ENCODE data around the gene TRPC1.
"Not testable (repeated sequence)": the region's sequence is repeated elsewhere in the genome, so short reads cannot be mapped to it uniquely, and the experiment has no call there.

TRPC1 gene

GRCh38 chr3:142723968-142724681 lies at the start of gene TRPC1:
TRPC1 (plus strand) TSS chr3:142724034; CDS start chr3:142724560, 526 bp downstream.
- peak; percentile 79 for DNase-seq

- DNase-seq = no peak
These were observed 47.7 kb upstream of the TRPC1 start for GRCh38 chr3:142676151-142676550.

GRCh38 chr3:142680710-142681109 lies 43.1 kb upstream of the TRPC1 start:
- DNase-seq = no peak

DNA sequence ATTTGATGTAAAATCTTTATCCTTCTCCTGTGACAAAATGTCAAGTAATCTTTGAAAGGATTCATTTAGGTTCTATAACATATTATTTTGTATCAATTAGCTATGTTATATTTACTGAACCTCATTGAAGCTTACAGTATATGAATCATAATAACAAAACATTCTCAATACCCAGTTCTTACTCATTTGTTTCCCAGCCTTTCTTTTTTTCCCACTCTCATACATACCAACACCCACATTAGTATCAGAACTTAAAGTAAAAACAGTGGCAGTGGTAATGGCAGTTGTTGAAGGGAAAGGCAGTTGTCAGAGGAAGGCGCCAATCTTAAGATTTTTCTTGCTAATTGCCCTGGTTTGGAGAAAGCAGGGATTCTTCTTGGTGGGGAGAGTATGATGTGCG lies 33.2 kb upstream of the TRPC1 start:
- DNase-seq = no peak

DNA sequence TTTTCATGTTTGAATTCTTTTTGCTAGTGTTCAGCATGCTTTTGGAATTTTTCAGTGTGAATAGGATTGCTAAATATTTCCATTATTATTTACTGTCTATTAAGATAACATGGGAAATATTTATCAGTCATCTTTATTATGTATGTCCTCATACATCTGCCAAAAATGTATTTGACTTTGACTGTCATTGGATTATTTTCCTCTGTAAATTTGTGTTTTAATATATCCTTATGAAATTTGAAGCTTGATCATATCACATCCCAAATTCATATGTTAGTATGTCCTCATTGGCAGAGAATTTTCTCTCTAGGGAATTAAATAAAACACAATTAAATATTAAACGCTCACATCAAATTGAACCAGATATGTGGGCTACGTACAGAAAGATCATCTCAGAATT lies 32.3 kb upstream of the TRPC1 start:
- DNase-seq = no peak

DNA sequence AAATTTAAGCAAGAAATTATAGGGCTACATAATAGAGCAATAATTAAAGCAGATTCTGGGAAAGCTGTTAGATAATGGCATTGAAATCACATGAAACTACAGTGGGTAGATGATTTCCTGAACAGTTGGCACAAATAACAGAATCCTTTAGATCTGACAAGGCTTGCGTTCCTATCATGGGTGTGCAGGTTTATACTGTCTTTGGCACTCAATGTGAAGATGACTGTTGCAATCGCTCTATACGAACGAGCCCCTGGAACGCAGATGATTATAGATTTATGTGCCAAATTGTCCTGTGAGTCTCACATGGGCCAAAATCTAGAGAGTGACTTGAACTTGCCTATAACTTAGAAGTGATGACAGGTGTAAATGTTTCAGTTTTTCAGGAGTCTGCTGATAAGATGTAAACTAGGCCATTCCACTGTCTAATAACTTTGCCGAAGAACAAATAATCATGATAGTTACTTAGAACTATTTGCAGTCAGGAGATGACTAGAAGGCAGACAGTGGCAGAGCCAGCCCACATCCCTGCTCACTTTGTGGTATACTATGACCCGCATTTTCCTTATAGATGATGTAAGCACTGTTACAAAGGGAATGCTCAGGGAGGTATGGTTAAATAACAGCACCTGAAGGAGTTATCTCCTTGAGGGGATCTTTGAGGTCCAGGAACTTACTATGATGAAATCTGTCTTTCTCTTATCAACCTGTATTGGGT lies 30.5 kb upstream of the TRPC1 start:
- no peak for DNase-seq

- no peak for DNase-seq
These were observed 29.6 kb upstream of the TRPC1 start for GRCh38 chr3:142694225-142694624.

- DNase-seq = no peak
These were observed 18.6 kb upstream of the TRPC1 start for GRCh38 chr3:142705198-142705597.

DNA sequence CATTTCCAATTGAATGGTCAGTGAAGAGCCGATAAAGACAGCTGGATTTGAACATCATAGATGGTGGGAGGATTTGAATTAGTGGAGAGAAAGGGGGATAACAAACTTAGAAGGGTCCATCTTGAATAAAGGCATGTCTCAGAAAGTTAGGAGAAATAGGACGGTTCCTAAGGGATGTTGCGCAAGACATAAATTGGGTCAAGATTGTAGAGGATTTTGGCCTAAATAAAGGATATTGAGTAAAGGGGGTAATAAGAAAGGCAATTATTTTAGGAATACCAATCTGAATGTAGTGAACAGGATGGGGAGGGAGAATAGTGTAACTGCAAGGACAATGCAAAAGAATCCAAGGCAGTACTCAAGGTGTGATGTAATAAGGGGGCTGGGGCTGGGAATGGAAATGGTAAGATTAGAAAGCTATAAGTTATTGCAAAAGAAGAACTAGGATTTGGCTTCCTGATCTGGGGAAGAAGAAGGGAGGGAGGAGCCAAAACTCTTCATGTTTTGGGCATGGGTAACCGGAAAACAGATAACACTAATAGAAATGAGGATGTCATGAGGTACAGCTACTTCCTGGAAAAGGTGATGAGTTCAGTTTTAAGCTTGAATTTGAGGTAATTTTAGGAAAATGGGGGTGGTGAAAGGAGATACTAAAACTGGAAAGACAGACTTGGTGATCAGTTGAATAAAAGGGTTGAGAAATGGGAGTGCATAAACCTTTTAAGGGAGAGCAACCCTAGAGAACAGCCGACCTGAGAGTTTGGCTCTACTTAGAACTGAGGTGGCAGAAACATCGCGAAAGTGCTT lies 17.3 kb upstream of the TRPC1 start:
- DNase-seq = no peak

DNA sequence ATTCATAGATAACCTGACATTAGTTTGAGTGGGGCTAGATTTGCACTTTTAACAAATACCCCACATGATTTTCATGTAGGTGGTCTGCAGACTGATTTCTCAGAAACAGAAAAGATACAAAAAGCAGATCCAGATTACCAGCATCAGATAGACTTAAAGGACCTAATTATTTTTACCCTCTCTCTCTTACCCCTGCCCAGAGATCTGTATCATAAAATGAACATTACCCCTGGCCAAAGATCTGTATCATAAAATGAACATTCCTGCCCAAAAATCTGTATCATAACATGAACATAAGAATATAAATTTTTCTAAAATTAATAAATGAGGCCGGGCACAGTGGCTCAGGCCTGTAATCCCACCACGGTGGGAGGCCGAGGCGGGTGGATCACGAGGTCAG lies 14.6 kb upstream of the TRPC1 start:
- DNase-seq = no peak

DNA sequence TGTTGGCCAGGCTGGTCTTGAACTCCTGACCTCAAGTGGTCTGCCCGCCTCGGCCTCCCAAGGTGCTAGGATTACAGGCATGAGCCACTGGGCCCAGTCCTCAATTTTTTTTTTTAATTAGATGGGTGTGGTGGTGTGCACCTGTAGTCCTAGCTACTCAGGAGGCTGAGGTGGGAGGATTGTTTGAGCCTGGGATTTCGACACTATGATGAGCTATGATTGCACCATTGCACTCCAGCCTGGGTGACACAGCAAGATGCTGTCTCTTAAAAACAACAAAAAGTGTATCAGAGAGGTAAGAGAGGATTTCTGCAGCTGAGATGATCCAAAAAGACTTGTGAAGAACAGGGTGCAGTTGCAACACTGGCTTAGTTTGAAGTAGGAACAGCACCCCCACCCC lies 9.0 kb upstream of the TRPC1 start:
- DNase-seq = not testable (repeated sequence)

DNA sequence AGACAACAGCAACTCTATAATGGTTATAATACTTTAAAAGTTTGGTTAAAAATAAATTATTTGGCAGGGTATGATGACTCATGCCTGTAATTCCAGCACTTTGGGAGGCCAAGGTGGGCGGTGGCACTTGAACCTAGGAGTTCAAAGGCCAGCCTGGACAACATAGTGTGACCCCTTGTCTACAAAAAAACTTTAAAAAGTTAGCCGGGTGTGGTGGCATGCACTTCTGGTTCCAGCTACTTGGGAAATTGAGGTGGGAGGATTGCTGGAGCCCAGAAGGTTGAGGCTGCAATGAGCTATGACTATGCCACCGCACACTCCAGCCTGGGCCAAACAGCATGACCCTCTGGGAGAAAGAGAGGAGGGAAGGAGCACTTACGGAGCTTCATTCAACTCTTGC lies 7.7 kb upstream of the TRPC1 start:
- DNase-seq = no peak

- no peak for DNase-seq
These were observed 218 bp upstream of the TRPC1 start for GRCh38 chr3:142723665-142723967.

DNA sequence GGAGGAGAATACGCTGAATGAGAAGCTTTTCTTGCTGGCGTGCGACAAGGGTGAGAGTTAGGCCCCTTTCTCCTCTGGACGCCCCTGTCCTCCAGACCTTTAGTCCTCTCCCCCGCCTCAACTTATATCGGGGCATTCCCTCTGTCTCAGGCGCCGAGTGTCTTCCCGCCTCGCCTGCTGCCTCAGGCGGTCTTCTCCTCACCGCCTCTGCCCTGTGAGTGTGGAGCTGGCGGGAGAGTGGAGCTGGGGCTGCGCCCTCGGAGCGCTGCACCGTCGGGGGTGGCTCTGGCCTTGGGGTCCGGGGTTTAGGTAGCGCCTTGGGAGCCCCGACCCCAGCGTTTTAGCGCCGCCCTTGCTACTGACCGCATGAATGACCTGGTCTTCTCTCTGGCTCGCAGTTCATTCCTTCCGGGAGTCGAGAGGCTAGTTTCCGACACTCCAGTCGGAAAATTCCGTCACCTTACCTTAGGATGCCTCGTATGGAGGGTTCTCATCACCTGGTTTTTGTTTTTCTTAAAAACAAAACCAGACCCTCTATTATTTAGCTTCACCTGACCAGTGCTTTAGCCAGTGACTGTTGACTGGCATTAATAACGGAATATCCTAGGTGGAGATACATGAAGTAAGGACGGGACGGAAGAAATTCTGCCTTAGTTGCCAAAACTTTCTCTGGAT lies 985 bp downstream of the TRPC1 start:
- DNase-seq = no peak

GRCh38 chr3:142725357-142725739 lies 1.5 kb downstream of the TRPC1 start:
- no peak for DNase-seq

DNA sequence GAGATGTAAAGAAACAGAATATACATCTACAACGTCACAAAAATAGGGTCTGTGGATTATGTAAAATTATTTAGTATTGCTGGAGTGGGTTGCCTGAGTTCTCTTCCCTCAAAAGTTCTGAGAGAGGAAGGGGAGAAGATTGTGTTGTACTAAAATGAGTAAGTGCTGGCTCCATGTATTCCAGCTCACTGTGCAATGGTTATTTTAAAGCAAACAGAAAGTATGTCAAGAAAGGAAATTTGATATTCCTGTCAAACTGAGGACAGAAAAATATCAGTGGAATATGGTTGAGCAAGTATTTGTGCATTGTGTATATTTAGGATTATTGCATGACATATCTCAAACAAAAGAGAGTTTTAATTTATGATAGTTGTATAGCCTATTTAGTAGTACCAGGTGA lies 2.2 kb downstream of the TRPC1 start:
- DNase-seq = no peak

- no peak for DNase-seq
These were observed 8.2 kb downstream of the TRPC1 start for GRCh38 chr3:142732066-142732465.

DNA sequence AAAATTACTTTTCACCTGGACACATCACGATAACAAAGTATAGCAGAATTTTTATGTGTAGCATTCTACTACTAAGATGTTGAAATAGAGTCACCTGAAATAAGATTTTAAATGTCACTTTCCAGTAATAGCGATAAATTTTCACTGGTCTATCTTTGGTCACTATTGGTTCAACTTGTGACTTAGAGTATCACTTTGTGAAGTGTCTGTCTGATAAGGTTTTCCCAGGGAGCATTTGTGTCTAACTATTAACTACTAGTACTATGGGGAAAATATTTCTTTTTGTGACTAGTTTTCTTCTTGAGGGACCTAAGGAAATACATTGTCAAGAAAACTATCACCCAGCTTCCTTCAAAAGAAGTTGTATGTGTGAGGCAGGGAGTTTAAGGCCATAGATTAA lies 11.0 kb downstream of the TRPC1 start:
- DNase-seq = no peak

DNA sequence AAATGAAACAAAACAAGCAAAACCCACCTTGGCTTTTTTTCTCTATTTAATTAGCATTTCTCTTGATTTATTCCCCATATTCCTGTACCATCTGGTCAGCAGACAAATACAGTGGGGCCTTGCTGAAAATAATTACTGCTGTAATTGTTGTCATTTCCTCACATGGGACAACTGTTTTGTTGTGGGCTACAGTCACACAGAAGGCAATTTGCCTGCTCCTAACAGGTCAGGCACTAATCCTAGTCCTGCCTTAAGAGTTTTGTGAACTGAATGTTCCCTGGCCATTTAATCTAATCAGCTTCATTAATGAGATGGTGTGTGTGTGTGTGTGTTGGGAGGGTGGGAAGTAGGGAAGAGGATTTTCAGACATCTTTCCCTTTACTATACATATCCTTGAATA lies 11.6 kb downstream of the TRPC1 start:
- peak; percentile 19 for DNase-seq

DNA sequence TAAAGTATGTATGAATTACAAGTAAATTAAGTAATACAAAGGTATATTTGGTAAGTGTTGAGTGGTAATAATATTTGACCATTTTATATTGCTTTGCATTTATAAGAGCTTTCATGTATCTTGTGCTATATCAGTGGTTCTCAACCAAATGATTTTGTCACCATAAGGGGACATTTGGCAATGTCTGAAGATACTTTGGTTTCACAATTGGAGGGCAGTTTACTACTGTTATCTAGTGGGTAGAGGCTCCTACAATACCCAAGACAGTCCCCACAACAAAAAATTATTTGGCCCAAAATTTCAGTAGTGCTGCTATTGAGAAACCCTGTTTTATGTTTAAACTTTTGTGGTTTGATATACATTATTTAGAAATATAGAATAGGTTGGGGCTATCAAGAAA lies 14.6 kb downstream of the TRPC1 start:
- DNase-seq = no peak

DNA sequence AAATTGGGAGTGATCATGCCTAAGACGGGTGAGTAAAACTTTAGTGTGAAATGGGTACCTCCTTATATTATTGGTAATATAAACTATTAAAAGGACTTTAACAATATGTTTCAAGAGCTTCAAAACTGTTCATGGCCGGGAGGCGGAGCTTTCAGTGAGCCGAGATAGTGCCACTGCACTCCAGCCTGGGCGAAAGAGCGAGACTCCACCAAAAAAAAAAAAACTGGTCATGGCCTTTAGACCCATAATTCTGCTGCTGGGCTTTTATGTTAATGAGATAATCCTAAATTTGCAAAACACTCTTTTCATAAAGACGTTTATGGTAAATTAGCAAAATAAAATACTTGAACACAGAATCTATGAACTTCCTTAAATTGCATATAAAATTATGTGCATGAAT lies 22.8 kb downstream of the TRPC1 start:
- no peak for DNase-seq

GRCh38 chr3:142750531-142750930 lies 26.7 kb downstream of the TRPC1 start:
- DNase-seq = not testable (repeated sequence)

DNA sequence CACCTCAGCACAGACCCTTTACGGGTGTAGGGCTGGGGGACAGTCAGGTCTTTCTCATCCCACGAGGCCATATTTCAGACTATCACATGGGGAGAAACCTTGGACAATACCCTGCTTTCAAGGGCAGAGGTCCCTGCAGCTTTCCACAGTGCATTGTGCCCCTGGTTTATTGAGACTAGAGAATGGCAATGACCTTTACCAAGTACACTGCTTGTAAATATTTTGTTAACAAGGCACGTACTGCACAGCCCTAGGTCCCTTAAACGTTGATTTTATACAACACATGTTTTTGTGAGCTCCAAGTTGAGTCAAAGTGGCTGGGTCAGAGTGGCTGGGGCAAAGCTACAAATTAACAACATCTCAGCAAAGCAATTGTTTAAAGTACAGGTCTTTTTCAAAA lies 28.8 kb downstream of the TRPC1 start:
- not testable (repeated sequence) for DNase-seq

GRCh38 chr3:142754494-142754893 lies 30.7 kb downstream of the TRPC1 start:
- DNase-seq = no peak

Data from DMS 273 treated with DMSO at 0.1 percent for 48 hours (cell line).